GM18909 (cell line): ENCODE measurements around the gene TIAL1.
"Not testable (repeated sequence)": the region's sequence is repeated elsewhere in the genome, so short reads cannot be mapped to it uniquely, and the experiment has no call there.

Experiments
- ATAC-seq: cut with Tn5 transposase; IDR thresholded peaks from one replicate; pipeline ENCODE4 v1.9.1; 2021; ENCODE audit warnings: mild to moderate bottlenecking; ENCODE audit not compliant: unreplicated experiment, poor library complexity

The TIAL1 gene

DNA sequence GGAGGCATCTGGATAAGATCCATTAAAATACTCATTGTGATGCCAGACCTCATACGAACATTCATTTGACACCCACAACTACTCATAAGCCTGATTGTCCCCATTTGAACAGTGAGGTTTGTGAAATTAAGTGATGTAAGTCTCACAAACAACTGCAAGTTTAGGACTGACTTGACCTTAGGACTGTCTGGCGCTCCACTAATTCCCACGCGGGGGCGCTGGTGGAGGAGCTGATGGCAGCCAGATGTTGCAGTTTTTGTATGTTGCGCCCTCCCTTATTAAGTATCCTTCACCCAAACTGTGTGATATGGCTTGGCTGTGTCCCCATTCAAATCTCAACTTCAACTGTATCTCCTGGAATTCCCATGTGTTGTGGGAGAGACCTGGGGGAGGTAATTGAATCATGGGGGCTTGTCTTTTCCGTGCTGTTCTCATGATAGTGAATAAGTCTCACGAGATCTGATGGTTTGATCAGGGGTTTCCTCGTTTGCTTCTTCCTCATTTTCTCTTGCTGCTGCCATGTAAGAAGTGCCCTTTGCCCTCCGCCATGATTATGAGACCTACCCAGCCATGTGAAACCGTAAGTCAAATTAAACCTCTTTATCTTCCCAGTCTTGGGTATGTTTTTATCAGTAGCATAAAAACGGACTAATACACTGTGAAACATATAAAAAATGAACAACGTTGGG, 20.3 kb upstream of the TIAL1 start:
- no peak for ATAC-seq

DNA sequence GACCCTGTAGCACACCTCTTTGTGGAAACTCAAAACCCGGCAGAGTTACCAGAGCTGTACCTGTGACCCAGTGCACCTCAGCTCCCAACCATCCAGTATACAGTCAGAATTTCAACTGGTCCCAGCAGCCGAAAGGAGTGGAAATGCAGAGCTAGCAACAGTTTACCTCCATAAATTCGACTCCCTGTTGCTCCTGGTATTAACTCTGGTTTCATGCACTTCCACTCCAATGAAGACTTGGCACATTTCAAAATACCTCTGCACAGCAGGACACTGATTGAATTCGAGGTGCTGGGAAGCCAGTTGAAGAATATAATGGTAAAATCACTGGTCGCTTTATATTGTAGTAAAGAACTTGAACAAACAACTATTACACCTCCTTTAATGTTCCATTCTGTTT, 17.9 kb upstream of the TIAL1 start:
- ATAC-seq, result no peak

DNA sequence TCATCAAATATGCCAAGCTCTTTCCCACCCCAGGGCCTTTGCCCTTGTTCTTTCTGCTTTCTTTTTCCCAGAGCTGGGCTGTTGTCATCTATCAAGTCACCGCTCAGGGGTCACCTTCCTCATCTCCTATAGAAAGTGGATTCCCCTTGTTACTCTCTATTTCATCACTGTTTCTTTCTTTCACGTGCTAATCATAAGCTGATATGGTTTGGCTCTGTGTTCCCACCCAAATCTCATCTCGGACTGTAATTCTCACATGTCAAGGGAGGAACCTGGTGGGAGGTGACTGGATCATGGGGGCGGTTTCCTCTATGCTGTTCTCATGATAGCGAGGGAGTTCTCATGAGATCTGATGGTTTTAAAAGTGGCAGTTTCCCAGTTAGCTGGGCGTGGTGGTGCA, 17.0 kb upstream of the TIAL1 start:
- ATAC-seq, result no peak

DNA sequence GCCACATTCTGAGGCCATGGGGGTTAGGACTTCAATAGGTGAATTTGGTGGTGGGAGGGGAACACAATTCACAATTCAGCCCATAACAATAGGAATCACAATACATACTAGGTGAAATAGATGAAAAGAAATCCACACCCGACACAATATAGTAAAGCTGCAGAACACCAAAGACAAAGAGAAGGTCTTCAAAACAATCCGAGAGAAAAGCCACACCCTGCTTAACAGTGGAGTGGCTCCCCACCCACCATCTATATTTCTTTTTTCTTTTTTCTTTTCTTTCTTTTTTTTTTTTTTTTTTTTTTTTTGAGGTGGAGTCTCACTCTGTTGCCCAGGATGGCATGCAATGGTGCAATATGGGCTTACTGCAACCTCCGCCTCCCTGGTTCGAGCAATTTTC, 14.7 kb upstream of the TIAL1 start:
- ATAC-seq, result no peak

DNA sequence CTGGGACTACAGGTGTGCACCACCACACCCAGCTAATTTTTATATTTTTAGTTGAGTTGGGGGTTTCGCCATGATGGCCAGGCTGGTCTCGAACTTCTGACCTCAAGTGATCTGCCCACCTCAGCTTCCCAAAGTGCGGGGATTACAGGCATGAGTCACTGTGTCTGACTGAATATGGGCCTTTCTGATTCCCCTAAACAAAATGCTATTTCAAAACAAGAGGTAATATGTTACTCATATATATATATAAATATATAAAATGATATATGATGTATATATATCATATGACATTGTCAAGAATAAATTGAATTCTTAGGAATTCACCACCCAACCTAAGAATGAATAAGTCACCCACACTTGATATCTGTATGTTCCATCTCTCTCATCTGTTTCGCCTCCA, 12.8 kb upstream of the TIAL1 start:
- ATAC-seq, result no peak

DNA sequence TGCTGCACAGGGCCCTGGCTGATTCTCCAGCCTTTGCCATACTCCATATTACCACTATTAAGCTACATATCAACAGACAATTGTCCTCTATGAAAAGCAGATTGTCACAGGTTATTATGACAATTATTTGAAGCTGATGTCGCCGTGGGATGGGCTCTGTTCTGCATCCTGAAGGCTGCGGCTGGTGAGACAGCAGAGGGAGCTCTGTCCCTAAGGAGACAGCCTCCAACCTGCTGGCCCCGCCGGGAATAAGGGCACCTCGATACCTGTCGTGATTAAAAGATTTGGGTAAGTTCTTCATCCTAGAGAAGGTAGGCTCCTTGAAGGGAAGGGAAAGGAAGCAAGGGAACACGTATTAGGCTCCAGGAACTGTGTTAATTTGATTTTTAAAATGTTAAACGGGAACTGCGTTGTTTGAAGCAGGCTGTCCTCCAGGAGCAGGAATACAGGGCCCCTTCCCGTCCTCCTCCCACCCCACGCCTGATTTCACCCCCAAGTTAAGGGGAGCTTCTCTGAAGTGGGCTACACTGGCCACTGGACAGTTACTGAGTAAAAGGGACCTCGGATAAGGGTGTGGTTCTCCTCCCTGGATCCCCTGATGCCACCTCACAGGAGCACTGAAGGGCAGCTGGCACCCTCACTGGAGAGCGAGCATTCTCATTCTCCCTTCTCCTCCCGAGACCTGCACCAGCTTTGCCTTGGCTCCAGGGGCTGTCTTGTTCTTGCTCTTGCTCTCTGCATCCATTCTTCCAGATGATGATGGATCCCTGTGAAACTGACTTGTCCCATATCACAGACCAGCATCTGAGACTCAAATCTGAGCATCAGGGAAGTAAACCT, 11.8 kb upstream of the TIAL1 start:
- ATAC-seq, result no peak

DNA sequence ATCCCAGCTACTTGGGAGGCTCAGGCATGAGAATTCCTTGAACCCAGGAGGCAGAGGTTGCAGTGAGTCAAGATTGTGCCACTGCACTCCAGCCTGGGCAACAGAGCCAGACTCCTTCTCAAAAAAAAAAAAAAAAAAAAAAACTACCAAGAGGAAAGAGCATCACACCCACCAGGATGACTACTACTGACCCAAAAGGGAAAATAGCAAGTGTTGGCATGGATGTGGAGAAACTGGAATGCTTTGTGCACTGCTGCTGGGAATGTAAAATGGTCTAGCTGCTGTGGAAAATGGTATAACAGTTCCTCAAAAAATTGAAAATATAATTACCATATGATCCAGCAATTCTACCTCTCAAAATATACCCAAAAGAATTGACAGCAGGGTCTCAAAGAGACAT, 7.7 kb upstream of the TIAL1 start:
- ATAC-seq, result no peak

DNA sequence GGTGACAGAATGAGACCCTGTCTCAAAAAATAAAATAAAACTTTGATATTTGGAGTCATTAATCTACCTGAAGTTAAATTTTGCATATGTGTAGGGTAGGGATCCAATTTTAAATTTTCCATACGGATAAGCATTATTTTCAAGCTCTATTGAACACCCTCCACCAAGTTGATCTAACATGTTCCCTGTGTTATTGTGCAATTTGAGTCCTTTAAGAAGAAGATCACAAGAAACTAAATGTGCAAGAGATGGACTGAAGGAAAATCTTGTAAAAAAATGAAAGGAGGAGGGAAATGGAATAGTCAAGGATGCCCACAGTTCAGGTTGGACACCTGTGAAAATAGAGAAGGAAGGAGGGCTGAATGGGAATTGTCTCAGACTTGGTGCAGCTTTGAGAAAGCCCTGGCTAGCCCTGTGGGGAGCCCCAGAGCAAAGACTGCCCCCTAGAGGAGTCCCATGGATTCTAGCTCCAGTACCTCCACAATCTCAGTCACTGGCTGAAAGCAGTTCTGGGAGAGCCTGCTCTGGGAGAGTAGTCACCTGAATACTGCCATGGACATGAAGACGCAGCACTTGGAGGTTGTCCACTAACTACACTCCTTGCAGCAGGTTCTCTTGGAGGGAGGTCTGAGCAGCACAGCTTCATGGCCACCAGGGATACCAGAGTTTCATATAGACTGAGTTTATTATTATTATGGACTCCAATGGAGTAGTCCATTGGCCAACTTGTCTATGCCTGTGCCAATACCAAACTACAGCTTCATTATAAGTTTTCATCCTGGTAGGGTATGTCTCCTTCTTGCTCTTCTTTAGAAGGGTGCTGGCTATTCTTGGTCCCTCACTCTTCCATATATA, 5.7 kb upstream of the TIAL1 start:
- ATAC-seq, result no peak

DNA sequence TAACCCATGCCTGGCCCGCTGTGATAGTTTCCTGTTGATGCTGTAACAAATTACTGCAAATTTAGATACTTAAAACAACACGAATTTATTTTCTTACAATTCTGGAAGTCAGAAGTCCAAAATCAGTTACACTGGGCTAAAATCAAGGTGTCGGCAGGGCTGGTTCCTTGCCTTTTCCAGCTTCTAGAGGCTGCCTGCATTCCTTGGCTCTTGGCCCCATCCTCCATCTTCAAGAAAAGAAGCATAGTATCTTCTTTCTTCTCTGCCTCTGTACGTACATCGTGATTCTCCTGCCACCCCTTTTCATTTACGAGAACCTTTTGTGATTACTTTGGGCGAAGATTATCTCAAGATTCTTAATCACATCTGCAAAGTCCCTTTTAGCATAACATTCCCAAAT, 1.6 kb upstream of the TIAL1 start:
- no peak for ATAC-seq

DNA sequence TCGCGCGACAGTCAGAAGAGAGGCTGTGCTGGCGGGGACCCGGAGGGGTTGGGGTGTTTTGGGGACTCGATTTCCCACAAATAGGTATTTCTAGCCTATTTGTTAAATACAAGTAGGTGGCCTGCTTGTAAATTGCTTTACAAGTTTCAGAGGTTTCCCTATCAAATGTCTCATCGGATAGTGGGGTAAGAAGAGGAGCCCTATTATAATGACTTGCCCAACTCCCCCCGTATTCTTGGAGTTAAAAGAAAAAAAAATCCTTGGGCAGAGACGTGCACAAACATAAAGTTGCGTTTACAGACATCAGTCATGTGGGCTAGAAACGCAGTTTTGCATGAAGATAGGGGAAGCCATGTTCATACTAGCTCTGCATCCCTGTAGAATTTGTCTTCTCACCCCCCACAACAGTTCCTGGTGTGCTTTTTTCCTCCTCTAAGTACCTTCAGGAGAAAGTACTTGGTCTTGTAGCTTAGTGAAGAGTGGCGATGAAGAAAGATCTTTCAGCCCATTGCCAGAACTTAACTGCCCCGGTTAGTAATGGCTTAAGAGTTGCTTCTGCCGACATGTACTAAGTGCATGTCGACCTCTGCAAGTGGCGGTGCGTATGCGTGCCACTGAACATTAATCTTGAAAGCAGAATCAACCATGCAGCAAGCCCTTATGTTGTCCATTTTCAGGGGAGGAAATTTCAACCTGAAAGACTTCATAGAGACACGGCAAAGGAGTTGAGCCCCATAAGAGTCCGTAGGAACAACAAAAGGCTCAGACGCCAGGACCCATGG, 832 bp upstream of the TIAL1 start:
- ATAC-seq, result peak; percentile 28

DNA sequence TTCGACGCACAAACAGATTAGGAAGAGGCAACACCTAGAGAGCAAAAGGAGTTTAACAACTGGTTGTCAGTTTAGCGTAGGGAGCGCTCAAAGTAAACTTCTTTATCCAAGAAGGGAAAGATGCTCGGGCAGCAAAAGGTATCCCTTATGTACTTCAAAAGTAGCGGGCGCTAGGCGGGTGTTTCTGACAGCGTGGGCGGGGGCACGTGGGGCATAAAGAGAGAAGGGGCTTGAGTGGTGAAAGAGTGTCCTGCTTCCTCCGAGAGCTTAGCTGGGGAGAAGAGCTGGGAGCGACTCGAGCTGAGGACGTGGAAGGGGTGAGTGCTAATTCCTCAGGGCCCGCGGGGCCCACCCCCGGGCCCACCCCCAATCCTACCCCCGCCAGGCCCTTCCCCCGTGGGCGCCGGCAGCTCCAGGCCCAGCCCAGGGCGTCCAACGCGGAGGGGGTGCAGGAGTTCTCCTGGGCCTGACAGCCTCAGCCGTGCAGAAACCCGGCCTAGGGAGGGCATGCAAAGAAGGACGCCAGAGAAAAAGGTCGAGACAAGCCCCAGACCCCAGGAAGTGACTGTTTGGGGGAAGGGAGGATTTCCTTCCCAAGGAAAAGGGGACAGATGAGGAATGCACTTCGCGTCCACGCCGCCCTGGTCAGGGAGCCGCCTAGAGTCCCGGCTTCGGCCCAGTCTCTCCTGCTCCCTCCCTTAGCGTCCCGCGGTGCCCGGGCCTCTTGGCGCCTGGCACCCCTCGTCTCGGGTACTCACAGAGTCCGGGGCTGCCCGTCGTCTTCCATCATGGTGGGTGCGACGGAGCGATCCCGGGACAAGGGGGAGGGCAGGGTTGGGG, 868 bp downstream of the TIAL1 start:
- peak; percentile 1 for ATAC-seq

DNA sequence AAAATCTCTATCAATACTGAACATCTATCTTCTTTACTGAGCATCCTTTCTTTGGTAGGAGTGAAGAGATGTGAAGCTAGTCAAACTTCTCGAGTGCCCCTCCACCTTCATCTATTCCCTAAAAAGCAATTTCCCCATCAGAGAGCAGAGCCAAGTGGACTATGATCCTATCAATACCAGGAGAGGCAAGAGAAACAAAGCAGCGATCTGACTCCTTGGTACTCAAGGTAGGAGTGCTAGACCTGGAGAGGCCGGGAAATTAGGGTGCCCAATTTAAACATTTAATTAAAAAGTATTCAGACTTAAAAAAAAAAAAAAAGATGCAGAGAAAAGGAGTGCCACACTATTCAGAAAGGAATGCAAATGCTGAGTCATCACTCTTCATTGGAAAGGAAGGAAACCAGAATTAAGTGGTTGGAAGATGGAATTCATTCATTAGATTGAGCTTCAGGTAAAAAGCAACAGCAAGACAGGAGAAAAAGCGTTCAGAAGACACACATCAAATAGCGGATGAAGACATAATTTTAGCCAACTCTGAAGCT, 1.6 kb downstream of the TIAL1 start:
- no peak for ATAC-seq

DNA sequence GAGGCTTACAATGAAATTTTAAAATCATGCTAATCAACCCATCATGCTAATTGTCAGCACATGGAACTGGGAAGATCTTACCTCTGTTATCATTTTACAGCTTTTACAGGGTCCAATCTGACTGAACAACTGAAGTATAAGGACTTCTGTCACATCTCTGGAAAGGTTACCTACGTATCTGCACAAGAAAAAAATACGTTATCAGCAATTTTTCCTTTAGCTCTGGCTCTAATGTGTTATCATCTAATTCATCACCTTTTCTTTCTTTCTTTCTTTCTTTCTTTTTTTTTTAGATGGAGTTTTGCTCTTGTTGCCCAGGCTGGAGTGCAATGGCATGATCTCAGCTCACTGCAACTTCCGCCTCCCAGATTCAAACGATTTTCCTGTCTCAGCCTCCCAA, 8.7 kb downstream of the TIAL1 start:
- ATAC-seq, result no peak

DNA sequence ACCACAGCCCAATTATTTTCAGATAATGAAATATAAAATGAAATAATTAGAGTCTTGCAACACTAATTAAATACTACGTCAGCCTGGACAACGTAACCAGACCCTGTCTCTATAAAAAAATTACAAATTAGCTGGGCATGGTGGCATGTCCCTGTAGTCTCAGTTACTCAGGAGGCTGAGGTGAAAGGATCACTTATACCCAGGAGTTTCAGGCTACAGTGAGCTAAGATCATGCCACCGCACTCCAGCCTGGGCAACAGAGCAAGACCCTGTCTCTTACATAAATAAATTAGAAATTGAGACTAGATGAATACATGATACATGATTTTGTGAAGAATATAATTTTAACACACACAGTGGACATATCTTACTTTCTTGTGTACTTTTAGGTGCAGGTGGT, 18.4 kb downstream of the TIAL1 start:
- no peak for ATAC-seq

DNA sequence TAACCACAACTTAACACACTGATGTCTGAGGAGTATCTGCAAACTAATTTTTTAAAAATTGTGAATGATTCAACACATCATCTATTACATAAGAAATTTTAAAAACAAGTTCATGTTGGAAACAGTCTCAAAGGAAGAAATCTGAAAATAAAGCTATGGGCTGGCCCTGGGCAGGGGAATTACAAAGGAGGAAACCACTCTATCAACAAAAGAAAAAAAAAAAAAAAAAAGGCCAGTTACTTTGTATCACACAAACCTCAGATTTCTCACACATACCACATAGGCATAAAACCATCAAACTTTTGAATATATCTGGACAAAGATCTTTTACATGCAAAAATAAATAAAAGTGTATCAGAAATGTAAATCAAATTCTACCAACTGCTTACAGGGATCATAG, 20.8 kb downstream of the TIAL1 start:
- no peak for ATAC-seq

DNA sequence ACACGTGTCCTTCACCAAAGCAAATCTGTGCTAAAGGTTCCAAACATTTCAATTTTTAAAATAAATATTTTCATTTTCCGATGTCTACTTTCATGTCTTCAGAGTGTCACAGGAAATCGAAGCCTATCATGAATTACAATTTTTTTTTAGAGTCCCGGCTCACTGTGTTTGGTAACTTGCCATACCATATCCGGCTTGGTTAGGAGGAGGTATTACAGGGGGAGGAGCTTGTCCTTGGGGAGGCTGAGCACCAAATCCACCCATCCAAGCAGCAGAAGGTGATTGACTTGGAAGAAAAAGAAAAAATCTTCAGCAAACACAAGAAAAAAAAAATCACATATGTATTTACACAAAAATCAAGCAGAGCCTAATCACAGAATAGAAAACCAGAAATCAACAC, 21.3 kb downstream of the TIAL1 start:
- ATAC-seq, result no peak

DNA sequence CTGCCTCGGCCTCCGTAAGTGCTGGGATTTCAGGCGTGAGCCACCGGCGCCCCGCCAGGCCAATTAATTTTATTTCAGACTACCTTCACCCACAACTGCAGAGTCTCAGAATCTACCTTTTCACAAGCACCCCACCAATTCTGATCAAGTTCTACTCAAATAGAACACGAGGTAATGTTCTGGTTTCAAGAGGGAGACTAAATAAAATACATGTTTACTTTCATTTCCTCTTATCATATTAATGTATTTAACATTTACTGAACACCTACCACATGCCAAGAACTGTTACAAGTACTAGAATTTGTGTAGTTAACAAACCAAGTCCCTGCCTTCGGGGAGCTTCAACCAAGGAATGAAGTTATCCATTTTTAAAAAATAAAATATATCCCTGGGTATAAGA, 28.8 kb downstream of the TIAL1 start:
- no peak for ATAC-seq

DNA sequence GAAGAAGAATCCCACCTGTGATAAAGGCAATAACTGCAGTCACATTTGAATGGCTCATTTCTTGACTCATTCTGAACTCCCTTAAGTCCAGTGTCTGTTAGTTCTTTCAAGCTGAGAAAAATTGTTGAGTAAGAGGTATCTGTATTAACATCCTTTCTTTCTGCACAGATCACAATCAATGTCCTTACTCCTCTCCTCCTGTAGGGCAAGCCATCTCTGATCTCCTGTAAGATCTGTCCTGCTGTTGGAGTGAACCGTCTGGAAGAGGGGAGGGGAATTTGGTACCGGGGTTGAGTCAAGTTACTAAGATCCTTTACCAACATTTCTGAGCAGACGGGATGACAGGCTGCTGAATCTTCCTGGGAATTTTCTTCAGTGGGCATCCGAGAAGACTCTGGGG, 34.7 kb downstream of the TIAL1 start:
- ATAC-seq, result no peak

DNA sequence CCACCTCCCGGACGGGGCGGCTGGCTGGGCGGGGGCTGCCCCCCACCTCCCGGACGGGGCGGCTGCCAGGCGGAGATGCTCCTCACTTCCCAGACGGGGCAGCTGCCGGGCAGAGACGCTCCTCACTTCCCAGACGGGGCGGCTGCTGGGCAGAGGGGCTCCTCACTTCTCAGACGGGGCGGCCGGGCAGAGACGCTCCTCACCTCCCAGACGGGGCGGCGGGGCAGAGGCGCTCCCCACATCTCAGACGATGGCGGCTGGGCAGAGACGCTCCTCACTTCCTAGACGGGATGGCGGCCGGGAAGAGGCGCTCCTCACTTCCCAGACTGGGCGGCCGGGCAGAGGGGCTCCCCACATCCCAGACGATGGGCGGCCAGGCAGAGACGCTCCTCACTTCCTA, 37.3 kb downstream of the TIAL1 start:
- not testable (repeated sequence) for ATAC-seq
